Eye (tissue), 1 donor: Measurements from ENCODE around the gene KIDINS220.
A peak's percentile ranks its signal among the peaks of the same experiment; 100 is the strongest.

Experiments used
- DNase-seq: peaks from one replicate; pipeline ENCODE4 v3.0.0-alpha.2; 2015

The KIDINS220 gene

DNA sequence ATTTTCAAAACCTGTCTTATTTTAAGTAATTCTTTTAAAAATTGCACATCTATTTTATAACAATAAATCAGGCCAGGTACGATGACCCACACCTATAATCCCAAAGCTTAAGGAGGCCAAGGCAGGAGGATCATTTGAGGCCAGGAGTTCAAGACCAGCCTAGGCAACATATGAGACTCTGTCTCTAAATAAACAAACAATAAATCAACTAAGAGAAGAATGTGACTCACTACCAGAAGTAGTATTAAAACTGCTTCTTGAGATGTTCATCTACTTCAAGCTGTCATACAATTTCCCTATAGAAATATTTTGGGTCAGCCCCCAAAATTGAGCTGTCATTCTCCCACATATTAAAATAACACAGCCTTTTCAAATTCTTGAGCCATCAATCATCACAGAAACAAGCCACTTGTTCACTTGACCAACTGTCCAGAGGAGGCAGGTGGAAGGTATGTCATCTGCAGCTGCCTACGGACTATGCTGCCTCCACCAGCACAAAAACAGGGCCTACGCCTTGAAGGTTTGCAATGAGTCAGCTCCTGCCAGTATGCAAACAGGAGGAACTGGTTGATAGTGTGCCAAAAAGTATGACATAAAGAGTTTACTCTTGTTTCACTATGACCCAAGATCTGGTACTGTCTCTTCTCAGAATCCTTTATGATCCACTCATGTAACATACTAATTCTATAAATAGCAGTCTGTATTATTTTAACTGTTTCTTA lies 33.6 kb downstream of the KIDINS220 start:
- no peak for DNase-seq

DNA sequence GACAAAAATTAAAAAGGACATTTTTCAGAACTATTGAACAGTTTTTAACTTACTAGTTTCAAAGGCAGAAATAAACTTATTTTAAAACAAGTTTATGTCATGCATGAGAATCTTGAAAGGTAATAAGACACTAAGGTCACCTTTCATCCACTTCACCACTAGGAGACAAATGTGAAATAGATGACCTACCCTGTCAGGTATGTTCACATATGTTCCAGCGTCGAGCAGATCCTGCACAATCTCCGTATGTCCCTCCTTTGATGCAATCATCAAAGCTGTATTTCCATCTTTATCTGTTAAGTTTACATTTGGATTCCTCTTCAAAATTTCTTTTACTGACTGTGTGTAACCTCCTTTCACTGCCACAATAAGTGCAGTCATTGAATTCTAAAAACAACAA lies 34.7 kb downstream of the KIDINS220 start:
- DNase-seq = no peak

DNA sequence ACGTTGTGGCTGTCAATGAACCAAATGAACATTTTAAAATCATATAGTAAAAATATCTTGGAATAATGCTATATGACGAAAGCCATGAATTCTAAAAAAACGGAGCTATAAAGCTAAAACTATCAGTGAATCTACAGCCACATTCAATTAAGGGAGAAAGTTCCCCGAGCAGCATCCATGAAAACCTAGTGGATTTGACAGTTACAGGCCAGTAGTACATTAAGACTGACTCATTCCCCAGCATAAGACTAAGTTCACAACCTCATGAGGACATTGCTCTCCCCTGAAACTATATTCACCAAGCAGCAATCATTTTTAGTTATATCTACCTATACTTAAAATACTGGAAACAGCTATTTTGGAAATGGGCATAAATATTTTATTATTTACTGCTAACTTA lies 36.6 kb downstream of the KIDINS220 start:
- no peak for DNase-seq

DNA sequence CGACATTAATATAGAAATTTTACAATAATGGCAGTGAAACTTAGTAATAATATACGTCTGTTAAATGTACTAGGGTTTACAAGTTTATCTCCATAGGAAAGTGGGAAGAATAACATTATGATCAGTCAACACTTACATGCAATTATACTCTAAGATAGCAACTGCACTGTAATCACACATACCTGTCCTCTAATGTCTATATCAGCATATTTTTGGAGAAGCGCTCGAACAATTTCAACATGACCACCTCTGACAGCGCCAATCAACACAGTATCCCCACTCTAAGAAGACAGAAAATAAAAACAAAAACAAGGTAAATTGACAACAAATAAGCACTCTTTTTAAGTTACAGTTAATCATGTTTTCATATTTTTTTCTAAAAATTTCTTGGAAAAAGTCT lies 37.2 kb downstream of the KIDINS220 start:
- no peak for DNase-seq

DNA sequence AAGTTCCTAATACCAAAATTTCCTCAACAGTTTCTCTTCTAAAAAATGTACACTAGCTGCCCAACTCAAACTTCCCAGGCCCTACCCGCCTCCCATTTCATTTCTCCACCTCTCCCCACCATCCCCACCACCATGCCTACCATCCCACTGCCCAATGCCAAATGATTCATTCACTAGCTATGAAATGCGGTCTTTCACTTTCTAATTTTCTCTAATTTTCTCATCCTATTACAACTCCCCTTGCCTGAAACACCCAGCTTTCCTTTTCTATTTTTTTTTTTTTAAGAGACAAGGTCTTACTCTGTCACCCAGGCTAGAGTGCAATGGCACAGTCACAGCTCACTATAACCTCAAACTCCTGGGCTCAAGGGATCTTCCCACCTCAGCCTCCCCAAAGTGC lies 38.4 kb downstream of the KIDINS220 start:
- DNase-seq = no peak

DNA sequence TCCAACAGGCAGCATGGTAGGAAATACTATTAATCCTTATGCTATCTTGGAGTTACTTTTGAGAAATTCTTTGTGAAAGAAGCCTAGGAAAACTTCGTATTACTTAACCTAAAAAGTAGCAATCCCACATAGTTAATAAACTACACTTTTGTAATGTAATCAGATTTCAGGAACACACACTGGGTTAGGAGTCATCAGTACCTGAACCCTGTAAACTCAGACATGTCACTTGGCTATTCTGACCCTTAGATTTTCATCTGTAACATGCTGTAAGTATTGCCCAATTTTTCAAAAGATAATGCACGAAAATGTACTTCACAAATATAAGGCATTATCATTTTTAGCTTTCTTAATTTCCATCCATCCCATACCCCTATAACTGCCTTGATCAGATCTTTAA lies 39.0 kb downstream of the KIDINS220 start:
- DNase-seq = no peak

DNA sequence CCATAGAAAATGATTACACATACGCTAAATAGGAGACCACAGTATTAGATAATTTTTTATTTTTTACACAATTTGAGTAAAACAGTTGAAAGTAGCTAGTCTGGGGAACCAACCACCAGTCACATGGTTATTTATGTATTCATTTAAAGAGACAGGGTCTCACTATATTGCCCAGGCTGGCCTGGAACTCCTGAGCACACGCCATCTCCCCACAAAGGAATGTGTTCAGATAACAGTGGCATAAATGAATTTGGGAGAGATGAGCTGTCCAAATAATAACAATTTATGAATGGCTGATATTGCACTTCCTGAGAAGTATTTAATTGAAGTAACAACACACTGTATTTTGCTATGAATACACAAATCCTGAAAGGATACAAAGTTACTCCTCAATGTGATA lies 39.7 kb downstream of the KIDINS220 start:
- DNase-seq = no peak

DNA sequence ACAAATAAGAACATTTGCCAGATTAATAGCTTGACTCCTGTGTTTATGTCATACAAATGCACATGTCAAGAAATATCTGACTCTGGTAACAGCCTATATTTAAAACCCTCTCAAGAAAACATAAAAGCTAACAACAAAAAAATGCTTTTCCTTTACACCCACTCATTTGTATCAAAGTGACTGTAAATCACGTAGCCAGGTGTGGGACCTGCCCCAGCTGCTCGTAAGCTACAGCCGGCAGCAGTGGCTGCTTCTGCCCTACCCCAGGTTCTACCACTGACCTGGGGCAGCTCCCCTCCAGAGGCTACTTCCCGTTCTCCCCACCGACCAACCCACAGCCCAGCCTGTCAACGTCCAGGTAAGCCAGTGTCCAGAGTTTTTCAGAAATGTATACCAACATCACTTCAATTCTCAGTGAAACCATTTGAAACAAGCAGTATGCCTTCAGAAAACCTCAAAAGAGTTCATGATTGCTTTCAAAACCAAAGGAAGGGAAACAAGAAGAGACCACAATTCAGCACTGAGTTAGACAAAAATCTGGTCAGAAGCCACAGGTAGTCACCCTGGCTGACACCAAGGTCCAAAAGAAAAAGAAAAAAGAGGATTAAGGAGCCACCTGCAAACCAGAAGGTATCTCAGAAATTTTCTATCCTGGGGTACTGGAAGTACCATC lies 40.4 kb downstream of the KIDINS220 start:
- DNase-seq = no peak

DNA sequence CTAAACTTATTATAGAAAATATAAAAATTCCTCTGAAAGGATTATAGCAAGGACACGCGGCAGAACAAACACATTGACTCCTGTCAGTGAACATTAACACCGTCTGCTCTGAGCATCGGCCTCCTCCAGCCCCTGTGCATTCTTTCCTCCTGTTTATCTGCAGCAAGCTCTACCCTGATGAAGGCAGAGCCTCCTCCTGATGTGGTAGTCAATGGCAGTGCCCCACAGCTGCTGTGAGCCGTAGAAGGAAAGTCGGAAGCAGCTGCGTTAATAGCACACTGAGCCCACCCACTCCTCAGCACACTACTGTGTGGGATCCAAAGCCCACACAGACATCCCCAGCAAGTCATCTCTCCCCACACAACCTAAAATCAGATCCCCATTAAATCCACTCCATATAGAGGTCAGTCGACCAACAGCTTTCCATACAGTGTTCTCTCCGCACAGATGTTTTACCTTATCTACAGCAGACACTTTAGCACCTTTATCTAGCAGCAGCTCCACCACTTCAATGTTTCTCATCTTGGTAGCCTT lies 41.0 kb downstream of the KIDINS220 start:
- peak; percentile 3 for DNase-seq

DNA sequence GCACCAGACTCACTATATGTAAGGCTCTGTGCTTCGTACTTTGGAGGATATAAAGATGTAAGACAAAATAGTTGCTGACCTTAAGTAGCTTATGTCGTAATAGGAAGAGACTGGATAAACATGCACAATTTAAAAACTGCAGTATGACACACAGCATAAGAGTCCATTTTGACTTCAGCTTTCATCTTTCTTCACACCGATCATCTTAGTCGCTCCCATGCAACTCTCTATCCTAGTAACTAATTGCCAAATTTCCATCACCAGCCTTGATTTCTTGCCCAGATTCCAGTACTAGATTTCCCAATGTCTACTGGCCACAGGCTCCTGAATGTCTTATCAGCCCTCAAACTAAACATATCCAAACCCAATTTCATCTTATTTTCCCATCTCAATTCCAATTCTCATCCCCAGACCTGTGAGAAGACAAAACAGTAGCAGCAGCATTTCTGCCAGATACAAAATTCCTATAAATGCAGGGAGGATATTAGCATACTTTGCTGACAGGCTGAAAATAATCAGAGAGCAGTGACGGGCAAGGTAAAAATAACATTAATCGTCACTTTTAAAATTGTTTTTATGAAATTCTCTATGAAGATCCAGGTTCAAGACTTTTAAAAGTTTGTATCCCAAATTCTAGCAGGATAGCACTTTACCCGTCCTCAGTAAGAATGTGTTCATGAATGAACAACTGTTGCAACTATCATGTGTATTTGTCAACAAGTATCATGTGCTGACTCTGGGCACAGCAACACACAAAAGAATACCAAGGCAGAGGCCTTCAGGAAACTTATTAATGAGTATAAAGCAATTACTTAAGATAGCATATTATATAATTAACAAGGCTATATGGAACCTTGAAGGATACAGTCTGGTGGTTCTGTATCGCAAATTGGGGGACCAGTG lies 42.2 kb downstream of the KIDINS220 start:
- DNase-seq = no peak

DNA sequence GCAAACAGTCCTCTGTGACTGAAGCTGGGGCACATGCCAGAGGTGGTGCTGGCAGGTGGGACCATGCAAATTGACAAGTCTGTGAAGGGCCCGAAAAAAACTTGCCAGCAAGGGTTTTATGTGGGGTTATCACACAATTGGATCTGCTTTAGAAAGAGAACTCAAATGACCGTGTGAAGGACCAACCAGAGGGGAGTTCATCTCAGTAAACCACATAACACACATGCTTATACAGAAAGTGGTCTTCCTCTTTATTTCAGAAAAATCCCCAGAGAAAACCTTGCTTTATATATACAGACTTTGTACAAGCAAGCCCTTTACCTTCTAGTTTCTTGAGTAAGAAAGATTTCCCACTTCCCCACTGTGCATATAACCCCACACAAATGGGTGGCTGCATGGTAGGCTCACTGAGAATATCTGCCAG lies 46.7 kb downstream of the KIDINS220 start:
- no peak for DNase-seq

DNA sequence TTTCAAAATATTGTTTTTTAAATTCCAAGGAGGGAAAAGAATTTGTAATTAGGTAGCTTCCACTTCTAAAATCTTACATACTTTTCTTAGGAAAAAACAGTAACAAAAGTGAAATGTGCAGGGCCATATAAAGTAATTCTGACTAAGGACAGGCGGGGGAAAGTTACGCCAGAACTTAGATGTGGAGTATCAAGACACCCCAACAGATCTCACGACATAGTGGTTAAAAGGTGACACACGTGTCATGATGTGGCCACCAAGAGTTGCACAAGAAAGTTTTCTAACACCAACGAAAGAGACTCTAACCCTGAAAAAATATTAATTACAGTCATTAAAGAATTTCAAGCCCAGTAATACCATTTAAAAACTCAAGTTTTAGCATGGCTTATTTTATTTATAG lies 51.0 kb downstream of the KIDINS220 start:
- no peak for DNase-seq

DNA sequence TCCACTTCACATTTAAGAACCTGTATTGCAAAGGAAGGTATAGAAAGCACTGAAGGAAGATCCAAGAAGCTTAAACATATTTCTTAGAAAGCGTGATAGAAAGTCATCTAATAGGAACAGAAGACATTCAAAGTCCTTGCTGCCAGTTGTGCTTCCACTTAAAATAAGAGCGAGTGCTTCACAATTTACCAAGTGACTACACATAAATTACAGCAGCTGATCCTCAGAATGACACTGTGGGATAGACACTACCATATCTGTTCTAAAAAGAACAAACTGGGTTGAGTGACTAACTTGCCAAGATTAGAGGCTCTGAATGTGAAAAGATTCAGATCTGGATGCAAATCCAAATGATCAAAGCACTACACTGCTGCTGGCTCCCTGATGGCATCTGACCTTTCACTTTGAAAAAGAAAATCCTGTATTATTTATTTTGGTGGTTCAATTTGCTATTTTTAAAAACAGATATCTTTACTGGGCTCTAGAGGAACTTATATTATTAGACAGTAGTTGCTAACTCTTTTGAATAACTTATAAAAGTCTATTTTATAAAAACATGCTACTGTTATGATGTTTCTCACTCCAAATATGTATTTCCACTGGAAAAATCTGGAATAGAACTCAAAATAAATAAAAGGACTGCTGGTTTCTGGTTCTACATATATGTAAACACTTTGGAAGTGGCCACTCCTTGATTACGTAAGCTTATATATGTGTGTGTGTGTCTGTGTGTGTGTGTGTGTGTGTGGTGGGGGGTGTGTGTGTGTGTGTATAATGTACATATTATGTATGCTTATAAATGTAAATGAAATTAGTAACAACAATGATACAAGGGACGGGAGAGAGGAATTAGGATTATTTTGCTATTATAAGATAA lies 57.4 kb downstream of the KIDINS220 start:
- no peak for DNase-seq

DNA sequence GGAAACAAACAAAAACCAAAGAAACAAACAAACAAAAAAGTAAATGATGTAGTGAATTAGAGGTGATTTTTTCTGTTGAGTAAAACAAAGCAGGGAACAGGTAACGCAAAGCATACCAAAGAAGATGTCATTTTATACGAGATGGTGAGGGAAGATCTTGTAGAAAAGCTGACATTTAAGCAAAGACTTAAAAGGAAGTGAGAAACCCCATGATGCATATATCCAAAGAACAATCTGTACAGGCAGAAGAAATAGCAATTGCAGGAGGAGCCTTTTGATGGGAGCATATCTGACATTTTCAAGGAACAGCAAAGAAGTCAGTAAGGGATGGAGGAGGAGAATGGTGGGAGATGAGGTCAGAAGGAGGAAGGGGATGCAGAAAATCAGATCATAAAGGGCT lies 63.0 kb downstream of the KIDINS220 start:
- DNase-seq = no peak

DNA sequence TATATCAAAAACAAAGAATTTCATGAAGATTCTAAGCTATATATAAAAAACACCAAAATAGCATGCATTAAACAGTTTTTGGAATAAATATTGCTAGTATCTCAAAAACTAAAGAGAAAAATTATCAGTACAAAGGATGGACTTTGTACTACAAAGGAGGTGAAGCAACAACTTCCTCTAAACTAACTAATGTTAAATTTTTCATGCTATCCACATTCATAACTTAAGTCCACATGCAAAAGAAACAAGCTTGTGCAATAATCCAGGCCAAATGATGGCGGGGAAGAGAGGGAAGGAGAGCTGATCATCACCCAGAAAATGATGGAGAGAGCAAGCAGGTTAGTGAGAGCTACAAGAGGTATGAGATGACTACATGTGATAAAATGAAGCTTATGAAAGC lies 70.1 kb downstream of the KIDINS220 start:
- DNase-seq = no peak

DNA sequence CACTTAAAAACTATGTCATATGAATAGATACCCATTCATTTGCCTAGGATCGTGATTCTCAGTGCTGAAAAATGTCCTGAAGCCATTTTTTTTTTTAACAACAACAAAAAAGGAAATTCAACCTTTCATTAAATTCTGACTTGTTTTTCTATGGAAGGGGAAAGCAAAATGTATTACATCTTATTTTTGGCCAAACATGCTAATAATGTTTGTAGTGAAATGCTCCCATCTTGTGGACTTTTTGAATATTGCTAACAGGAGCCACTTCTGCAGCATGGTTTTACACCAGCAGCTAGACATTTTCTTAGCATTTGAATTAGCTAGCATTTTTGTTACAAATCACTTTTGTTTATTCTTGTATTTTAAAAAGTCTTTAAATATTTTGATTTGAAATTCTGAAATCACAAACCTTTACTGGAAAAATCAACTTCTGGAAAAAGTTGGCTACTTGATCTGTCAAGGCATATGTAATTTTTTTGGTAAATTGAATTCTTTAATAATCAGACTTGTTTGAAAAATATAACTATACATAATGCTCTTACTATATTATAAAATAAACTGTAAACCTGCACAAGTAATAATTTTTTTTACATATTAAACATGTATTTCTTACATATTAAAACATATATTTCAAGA lies 75.8 kb downstream of the KIDINS220 start:
- DNase-seq = peak; percentile 72

DNA sequence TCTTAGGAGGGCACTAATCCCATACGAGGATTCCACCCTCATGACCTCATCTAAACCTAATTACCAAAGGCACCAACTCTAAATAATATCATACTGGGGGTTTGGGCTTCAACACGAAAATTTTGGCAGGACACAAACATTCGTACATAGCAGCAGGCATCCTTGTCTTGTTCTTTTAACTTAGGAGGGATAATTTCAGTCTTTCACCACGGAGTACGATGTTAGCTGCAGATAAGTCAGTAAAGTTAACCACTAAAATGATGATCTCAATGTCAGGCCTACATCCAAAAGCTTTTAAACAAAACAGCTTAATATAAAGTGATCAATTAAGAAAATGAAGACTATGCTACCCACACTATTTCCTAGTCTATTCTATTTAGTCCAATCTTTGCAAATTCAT lies 80.7 kb downstream of the KIDINS220 start:
- DNase-seq = no peak

DNA sequence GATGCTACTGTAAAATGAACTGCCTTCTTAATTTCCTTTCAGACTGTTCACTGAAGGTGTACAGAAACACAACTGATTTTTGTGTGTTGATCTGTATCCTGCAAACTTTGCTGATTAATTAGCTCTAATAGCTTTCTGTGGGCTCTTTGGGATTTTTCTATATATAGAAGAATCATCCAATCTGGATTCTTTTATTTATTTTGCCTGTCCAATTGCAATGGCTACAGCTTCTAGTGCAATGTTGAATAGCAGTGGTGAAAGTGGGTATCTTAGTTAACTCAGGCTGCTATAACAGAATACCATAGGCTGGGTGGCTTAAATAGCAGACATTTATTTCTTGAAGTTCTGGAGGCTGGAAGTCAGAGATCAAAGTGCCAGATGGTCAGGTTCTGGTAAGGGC lies 81.2 kb downstream of the KIDINS220 start:
- no peak for DNase-seq

DNA sequence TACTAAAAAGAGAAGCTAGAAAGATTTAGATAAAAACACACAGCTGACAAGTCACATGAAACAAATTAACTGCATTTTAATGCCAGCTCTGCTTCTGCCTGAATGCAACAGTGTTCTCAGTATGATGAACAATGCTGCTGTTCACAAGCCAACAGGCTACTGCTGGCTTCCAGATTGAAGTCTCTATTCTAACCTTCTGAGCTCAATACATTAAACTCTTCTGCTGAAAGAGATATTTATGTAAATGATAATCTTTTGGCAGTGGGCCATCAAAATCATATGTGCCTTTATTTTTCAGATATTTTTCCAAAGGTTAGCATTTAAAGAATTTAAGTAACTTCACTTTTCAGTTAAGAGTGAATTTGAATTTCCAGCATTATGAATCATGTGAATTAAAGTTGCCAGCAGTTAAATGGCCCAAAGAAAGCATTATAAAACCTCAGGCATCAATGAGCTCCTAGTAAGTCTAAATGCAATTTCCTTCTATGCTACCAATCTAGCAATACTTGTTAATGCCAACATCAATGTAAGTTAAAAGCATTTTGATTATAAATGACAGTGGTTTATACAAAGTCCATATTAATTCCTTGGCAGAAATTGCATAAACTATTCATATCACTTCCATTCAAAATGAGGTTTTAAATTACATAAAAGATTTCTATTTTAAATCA lies 83.2 kb downstream of the KIDINS220 start:
- DNase-seq = peak; percentile 58

DNA sequence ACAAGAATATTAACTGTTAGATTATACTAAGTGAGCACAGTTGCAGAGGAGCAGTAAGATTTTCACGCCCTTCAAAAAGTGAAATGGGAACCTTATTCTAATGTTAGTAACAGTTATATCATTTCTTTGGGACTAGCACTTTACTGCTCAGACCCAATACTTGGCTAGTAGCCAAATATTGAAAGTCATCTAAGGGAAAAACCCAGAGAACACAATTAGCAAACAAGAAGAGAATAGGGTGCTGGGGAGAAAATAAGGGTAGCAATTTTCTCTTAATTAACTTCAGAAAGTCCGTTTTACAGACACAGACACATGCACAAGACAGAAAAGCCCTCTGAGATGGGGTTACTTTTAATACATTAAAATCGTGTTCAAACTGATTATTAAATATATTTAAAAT lies 83.8 kb downstream of the KIDINS220 start:
- DNase-seq = peak; percentile 24

DNA sequence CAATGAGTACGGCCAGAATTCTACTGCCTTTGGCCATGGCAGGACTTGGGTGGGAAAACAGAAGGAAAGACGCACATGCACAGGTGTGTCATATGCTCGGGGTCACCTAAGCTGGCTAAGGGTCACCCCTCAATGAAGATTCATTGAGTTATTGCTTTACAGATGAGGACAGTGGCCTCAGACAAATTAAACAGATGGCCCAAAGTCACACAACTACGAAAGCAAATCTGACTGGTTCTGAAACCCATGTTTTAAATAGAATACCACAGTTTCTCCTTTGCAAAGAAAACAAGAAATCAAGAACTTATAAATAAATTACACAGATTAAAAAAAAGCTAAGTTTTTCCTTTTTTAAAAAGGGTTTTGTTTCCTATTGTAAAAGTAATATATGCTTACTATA lies 85.0 kb downstream of the KIDINS220 start:
- DNase-seq = no peak
